GM23338 (cell line): Measurements from ENCODE around the gene ALCAM. TPM values are rescaled to one million over a fixed set of nuclear protein-coding genes. Genes with fewer than 3 reads are reported as not detected.

ENCODE experiments used
- ATAC-seq: fragments of 200-7000 bp; cut with Tn5 transposase; 3 replicates; pipeline ENCODE4 v1.9.1; 2020
- DNase-seq: peaks from one replicate; pipeline ENCODE4 v3.0.0-alpha.2; 2015; ENCODE audit warnings: low spot score
- H2AFZ ChIP-seq: fragments of 200-600 bp; sonication (generic); 2 replicates; pipeline ENCODE4 v1.8.0; 2016; ENCODE audit warnings: antibody characterized with exemption, mild to moderate bottlenecking, moderate library complexity
- H3F3A ChIP-seq: fragments of 200-600 bp; sonication (generic); replicated peaks from 2 replicates; pipeline ENCODE4 v1.8.0; 2017; ENCODE audit warnings: antibody characterized with exemption, mixed run types, low read depth
- H3K27ac ChIP-seq: fragments of 200-600 bp; sonication (generic); 2 replicates; pipeline ENCODE4 v1.6.1; 2016; ENCODE audit warnings: low read depth
- H3K27me3 ChIP-seq: fragments of 200-600 bp; sonication (generic); 2 replicates; pipeline ENCODE4 v1.8.0; 2016; ENCODE audit warnings: mild to moderate bottlenecking, mixed run types, moderate library complexity; ENCODE audit not compliant: insufficient read depth
- H3K36me3 ChIP-seq: fragments of 200-600 bp; sonication (generic); 2 replicates; pipeline ENCODE4 v1.8.0; 2016; ENCODE audit warnings: mild to moderate bottlenecking; ENCODE audit not compliant: insufficient read depth
- H3K4me1 ChIP-seq: fragments of 200-600 bp; sonication (generic); 2 replicates; pipeline ENCODE4 v1.8.0; 2016; ENCODE audit warnings: mild to moderate bottlenecking, moderate library complexity; ENCODE audit not compliant: insufficient read depth
- H3K4me2 ChIP-seq: fragments of 200-600 bp; sonication (generic); 2 replicates; pipeline ENCODE4 v1.7.1; 2017; ENCODE audit warnings: mixed run types
- H3K4me3 ChIP-seq: fragments of 200-600 bp; sonication (generic); 2 replicates; pipeline ENCODE4 v1.6.1; 2016; ENCODE audit warnings: mixed run types
- H3K79me2 ChIP-seq: fragments of 200-600 bp; sonication (generic); replicated peaks from 2 replicates; pipeline ENCODE4 v1.8.0; 2017; ENCODE audit warnings: mild to moderate bottlenecking; ENCODE audit not compliant: insufficient read depth
- H3K9me2 ChIP-seq: fragments of 200-600 bp; sonication (generic); 2 replicates; pipeline ENCODE4 v1.8.0; 2017; ENCODE audit not compliant: insufficient read depth
- H4K20me1 ChIP-seq: fragments of 200-600 bp; sonication (generic); replicated peaks from 2 replicates; pipeline ENCODE4 v1.8.0; 2017; ENCODE audit warnings: mild to moderate bottlenecking; ENCODE audit not compliant: insufficient read depth
- H3K27ac Mint-ChIP-seq: 2 replicates; pipeline ENCODE4 v1.8.0; 2020; ENCODE audit warnings: inconsistent platforms, mild to moderate bottlenecking, moderate library complexity, mixed read lengths
- H3K27me3 Mint-ChIP-seq: 3 replicates; pipeline ENCODE4 v1.8.0; 2022; ENCODE audit warnings: low read depth, mild to moderate bottlenecking, moderate library complexity, mixed read lengths, inconsistent platforms; ENCODE audit not compliant: insufficient read depth, poor library complexity
- H3K36me3 Mint-ChIP-seq: 3 replicates; pipeline ENCODE4 v1.8.0; 2021; ENCODE audit warnings: low read depth, mild to moderate bottlenecking, inconsistent platforms, moderate library complexity, mixed read lengths
- H3K4me1 Mint-ChIP-seq: 3 replicates; pipeline ENCODE4 v1.8.0; 2020; ENCODE audit warnings: mild to moderate bottlenecking, inconsistent platforms, mixed read lengths
- H3K4me3 Mint-ChIP-seq: 3 replicates; pipeline ENCODE4 v1.8.0; 2021; ENCODE audit warnings: moderate library complexity, mild to moderate bottlenecking, inconsistent platforms, mixed read lengths
- H3K9me3 Mint-ChIP-seq: 3 replicates; pipeline ENCODE4 v1.8.0; 2020; ENCODE audit warnings: moderate library complexity, mild to moderate bottlenecking, inconsistent platforms, mixed read lengths
- CREB1 ChIP-seq: fragments of 250-450 bp; sonication (Bioruptor Pico); IDR thresholded peaks from 2 replicates; pipeline ENCODE4 v1.5.0; 2020; ENCODE audit warnings: low read depth, mild to moderate bottlenecking, moderate library complexity
- POLR2AphosphoS5 ChIP-seq: IDR thresholded peaks from 2 replicates; pipeline ENCODE4 v1.6.1; 2016; ENCODE audit warnings: antibody characterized with exemption, low read depth
- STAT1 ChIP-seq: IDR thresholded peaks from one replicate; pipeline ENCODE4 v1.6.1; 2016; ENCODE audit warnings: antibody characterized with exemption; ENCODE audit not compliant: unreplicated experiment
- ZNF331 ChIP-seq: fragments of 250-450 bp; sonication (Bioruptor Pico); IDR thresholded peaks from 2 replicates; pipeline ENCODE4 v1.5.0; 2020; ENCODE audit warnings: low read depth, mild to moderate bottlenecking, moderate library complexity
- polyA plus RNA-seq: library from polyadenylated mRNA; unstranded; fragments of >200 nt; fragmentation: Nextera tagmentation; extraction: Ambion mirVana; gene quantifications from 2 replicates; pipeline ENCODE4 v1.2.1, GENCODE V29; 2016
- total RNA-seq: library from RNA; depleted of rRNA; stranded (reverse); fragments of >200 nt; shearing (Covaris generic); gene quantifications from 2 replicates; pipeline ENCODE4 v1.2.3, GENCODE V29; 2014
- TF ChIP-seq, protein P1 (sequence below): fragments of 250-450 bp; sonication (Bioruptor Pico); IDR thresholded peaks from 2 replicates; pipeline ENCODE4 v1.5.0; 2020; ENCODE audit warnings: mild to moderate bottlenecking, moderate library complexity
- TF ChIP-seq, protein P2 (sequence below): IDR thresholded peaks from one replicate; pipeline ENCODE4 v1.6.1; 2018; ENCODE audit warnings: antibody characterized with exemption; ENCODE audit not compliant: unreplicated experiment
- TF ChIP-seq, protein P3 (sequence below): IDR thresholded peaks from 2 replicates; pipeline ENCODE4 v1.6.1; 2016; ENCODE audit warnings: antibody characterized with exemption

The ALCAM gene
- total and polyA plus RNA-seq, 2 experiments from 2014 or later, result 11.3 to 36.0 TPM

DNA sequence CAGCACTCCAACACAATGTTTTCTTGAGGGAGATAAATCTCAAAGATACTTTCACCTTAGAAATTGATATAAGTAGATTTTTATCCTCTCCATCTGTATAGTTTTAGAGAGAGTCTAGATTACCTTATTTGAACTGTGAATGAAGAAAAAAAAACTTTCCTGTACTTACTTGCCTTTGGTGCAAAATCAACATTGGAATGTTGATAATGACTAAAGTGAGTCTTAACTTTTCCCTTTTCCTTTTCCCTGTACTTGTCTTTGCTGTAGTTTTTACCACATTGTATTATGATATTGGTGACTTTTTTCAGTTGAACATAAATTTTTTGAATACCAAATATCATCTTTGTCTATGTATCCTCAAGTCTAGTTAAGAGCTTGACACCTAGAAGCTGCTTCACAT is 6.7 kb downstream of the ALCAM start:
- H4K20me1 ChIP-seq, result no peaks in the 10 kb centered on the region
- ATAC-seq, result no peak
- peaks cover 18% of the 10 kb centered on the region for H3K4me1 Mint-ChIP-seq

More for the DNA sequence above, 6.7 kb downstream of the ALCAM start:
- H3K4me2 ChIP-seq, result no peak overlapping the region
- H3K79me2 ChIP-seq, result peaks cover 60% of the 10 kb centered on the region
- no peak for DNase-seq
- no peaks in the 10 kb centered on the region for H3K36me3 ChIP-seq
- no peak overlapping the region for H3K27ac Mint-ChIP-seq
- no peak overlapping the region for H3K27ac ChIP-seq
- no peak overlapping the region for H3K4me3 ChIP-seq
- H3K4me3 Mint-ChIP-seq, result no peak overlapping the region
- peaks cover 7% of the 10 kb centered on the region for H3K27me3 Mint-ChIP-seq
- H3K36me3 Mint-ChIP-seq, result no peaks in the 10 kb centered on the region
- H3F3A ChIP-seq, result no peaks in the 10 kb centered on the region
- H2AFZ ChIP-seq, result no peak overlapping the region
- H3K4me1 ChIP-seq, result no peaks in the 10 kb centered on the region; the same call in 1 of the 2 replicates
- no peaks in the 10 kb centered on the region for H3K9me2 ChIP-seq
- peaks cover 28% of the 10 kb centered on the region for H3K27me3 ChIP-seq
- TF ChIP-seq, protein P1, sequence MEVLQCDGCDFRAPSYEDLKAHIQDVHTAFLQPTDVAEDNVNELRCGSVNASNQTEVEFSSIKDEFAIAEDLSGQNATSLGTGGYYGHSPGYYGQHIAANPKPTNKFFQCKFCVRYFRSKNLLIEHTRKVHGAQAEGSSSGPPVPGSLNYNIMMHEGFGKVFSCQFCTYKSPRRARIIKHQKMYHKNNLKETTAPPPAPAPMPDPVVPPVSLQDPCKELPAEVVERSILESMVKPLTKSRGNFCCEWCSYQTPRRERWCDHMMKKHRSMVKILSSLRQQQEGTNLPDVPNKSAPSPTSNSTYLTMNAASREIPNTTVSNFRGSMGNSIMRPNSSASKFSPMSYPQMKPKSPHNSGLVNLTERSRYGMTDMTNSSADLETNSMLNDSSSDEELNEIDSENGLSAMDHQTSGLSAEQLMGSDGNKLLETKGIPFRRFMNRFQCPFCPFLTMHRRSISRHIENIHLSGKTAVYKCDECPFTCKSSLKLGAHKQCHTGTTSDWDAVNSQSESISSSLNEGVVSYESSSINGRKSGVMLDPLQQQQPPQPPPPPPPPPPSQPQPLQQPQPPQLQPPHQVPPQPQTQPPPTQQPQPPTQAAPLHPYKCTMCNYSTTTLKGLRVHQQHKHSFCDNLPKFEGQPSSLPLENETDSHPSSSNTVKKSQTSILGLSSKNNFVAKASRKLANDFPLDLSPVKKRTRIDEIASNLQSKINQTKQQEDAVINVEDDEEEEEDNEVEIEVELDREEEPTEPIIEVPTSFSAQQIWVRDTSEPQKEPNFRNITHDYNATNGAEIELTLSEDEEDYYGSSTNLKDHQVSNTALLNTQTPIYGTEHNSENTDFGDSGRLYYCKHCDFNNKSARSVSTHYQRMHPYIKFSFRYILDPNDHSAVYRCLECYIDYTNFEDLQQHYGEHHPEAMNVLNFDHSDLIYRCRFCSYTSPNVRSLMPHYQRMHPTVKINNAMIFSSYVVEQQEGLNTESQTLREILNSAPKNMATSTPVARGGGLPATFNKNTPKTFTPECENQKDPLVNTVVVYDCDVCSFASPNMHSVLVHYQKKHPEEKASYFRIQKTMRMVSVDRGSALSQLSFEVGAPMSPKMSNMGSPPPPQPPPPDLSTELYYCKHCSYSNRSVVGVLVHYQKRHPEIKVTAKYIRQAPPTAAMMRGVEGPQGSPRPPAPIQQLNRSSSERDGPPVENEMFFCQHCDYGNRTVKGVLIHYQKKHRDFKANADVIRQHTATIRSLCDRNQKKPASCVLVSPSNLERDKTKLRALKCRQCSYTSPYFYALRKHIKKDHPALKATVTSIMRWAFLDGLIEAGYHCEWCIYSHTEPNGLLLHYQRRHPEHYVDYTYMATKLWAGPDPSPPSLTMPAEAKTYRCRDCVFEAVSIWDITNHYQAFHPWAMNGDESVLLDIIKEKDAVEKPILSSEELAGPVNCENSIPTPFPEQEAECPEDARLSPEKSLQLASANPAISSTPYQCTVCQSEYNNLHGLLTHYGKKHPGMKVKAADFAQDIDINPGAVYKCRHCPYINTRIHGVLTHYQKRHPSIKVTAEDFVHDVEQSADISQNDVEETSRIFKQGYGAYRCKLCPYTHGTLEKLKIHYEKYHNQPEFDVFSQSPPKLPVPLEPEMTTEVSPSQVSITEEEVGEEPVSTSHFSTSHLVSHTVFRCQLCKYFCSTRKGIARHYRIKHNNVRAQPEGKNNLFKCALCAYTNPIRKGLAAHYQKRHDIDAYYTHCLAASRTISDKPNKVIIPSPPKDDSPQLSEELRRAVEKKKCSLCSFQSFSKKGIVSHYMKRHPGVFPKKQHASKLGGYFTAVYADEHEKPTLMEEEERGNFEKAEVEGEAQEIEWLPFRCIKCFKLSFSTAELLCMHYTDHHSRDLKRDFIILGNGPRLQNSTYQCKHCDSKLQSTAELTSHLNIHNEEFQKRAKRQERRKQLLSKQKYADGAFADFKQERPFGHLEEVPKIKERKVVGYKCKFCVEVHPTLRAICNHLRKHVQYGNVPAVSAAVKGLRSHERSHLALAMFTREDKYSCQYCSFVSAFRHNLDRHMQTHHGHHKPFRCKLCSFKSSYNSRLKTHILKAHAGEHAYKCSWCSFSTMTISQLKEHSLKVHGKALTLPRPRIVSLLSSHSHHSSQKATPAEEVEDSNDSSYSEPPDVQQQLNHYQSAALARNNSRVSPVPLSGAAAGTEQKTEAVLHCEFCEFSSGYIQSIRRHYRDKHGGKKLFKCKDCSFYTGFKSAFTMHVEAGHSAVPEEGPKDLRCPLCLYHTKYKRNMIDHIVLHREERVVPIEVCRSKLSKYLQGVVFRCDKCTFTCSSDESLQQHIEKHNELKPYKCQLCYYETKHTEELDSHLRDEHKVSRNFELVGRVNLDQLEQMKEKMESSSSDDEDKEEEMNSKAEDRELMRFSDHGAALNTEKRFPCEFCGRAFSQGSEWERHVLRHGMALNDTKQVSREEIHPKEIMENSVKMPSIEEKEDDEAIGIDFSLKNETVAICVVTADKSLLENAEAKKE (CRISPR knock-in tag), result no peak
- TF ChIP-seq, protein P2, sequence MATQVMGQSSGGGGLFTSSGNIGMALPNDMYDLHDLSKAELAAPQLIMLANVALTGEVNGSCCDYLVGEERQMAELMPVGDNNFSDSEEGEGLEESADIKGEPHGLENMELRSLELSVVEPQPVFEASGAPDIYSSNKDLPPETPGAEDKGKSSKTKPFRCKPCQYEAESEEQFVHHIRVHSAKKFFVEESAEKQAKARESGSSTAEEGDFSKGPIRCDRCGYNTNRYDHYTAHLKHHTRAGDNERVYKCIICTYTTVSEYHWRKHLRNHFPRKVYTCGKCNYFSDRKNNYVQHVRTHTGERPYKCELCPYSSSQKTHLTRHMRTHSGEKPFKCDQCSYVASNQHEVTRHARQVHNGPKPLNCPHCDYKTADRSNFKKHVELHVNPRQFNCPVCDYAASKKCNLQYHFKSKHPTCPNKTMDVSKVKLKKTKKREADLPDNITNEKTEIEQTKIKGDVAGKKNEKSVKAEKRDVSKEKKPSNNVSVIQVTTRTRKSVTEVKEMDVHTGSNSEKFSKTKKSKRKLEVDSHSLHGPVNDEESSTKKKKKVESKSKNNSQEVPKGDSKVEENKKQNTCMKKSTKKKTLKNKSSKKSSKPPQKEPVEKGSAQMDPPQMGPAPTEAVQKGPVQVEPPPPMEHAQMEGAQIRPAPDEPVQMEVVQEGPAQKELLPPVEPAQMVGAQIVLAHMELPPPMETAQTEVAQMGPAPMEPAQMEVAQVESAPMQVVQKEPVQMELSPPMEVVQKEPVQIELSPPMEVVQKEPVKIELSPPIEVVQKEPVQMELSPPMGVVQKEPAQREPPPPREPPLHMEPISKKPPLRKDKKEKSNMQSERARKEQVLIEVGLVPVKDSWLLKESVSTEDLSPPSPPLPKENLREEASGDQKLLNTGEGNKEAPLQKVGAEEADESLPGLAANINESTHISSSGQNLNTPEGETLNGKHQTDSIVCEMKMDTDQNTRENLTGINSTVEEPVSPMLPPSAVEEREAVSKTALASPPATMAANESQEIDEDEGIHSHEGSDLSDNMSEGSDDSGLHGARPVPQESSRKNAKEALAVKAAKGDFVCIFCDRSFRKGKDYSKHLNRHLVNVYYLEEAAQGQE, result no peak
- no peak for TF ChIP-seq POLR2AphosphoS5
- TF ChIP-seq, protein P3, sequence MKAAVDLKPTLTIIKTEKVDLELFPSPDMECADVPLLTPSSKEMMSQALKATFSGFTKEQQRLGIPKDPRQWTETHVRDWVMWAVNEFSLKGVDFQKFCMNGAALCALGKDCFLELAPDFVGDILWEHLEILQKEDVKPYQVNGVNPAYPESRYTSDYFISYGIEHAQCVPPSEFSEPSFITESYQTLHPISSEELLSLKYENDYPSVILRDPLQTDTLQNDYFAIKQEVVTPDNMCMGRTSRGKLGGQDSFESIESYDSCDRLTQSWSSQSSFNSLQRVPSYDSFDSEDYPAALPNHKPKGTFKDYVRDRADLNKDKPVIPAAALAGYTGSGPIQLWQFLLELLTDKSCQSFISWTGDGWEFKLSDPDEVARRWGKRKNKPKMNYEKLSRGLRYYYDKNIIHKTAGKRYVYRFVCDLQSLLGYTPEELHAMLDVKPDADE, result no peak
- TF ChIP-seq ZNF331 (CRISPR knock-in tag), result no peak
- no peak for TF ChIP-seq STAT1
- TF ChIP-seq CREB1 (CRISPR knock-in tag), result no peak
- H3K9me3 Mint-ChIP-seq, result no peaks in the 10 kb centered on the region
